NCI-H345 (cell line): ENCODE results near the gene CHST12.
A peak's percentile ranks its signal among the peaks of the same experiment; 100 is the strongest.
"Not testable (repeated sequence)": the region's sequence is repeated elsewhere in the genome, so short reads cannot be mapped to it uniquely, and the experiment has no call there.

ENCODE experiments used
- DNase-seq: peaks from one replicate; lab custom pipeline; 2025; lab: John Stamatoyannopoulos, UW

CHST12 gene

GRCh38 chr7:2378125-2378524 is 25.3 kb upstream of the CHST12 start:
- DNase-seq = not testable (repeated sequence)

GRCh38 chr7:2379161-2379560 is 24.2 kb upstream of the CHST12 start:
- no peak for DNase-seq

GRCh38 chr7:2379821-2380450 is 23.5 kb upstream of the CHST12 start:
- DNase-seq = no peak

- no peak for DNase-seq
These were observed 22.9 kb upstream of the CHST12 start for GRCh38 chr7:2380461-2380860.

- DNase-seq = no peak
These were observed 22.2 kb upstream of the CHST12 start for GRCh38 chr7:2381227-2381626.

GRCh38 chr7:2381881-2382509 is 21.4 kb upstream of the CHST12 start:
- DNase-seq = no peak

- no peak for DNase-seq
These were observed 19.7 kb upstream of the CHST12 start for GRCh38 chr7:2383543-2384274.

GRCh38 chr7:2384354-2385243 is 18.8 kb upstream of the CHST12 start:
- no peak for DNase-seq

- DNase-seq = not testable (repeated sequence)
These were observed 17.3 kb upstream of the CHST12 start for GRCh38 chr7:2386122-2386521.

GRCh38 chr7:2386964-2387669 is 16.3 kb upstream of the CHST12 start:
- no peak for DNase-seq

GRCh38 chr7:2387897-2388636 is 15.3 kb upstream of the CHST12 start:
- DNase-seq = no peak

GRCh38 chr7:2388637-2388954 is 14.8 kb upstream of the CHST12 start:
- no peak for DNase-seq

GRCh38 chr7:2390020-2390816 is 13.2 kb upstream of the CHST12 start:
- DNase-seq = not testable (repeated sequence)

GRCh38 chr7:2393706-2394105 is 9.7 kb upstream of the CHST12 start:
- DNase-seq = no peak

GRCh38 chr7:2394566-2395082 is 8.8 kb upstream of the CHST12 start:
- no peak for DNase-seq

GRCh38 chr7:2398506-2398905 is 4.9 kb upstream of the CHST12 start:
- DNase-seq = no peak

GRCh38 chr7:2399848-2400587 is 3.4 kb upstream of the CHST12 start:
- peak; percentile 50 for DNase-seq

- no peak for DNase-seq
These were observed 761 bp upstream of the CHST12 start for GRCh38 chr7:2402687-2403013.
